ENCODE measurements around the gene CCL23.
"Not testable (repeated sequence)": the region's sequence is repeated elsewhere in the genome, so short reads cannot be mapped to it uniquely, and the experiment has no call there.

CCL23 gene

DNA sequence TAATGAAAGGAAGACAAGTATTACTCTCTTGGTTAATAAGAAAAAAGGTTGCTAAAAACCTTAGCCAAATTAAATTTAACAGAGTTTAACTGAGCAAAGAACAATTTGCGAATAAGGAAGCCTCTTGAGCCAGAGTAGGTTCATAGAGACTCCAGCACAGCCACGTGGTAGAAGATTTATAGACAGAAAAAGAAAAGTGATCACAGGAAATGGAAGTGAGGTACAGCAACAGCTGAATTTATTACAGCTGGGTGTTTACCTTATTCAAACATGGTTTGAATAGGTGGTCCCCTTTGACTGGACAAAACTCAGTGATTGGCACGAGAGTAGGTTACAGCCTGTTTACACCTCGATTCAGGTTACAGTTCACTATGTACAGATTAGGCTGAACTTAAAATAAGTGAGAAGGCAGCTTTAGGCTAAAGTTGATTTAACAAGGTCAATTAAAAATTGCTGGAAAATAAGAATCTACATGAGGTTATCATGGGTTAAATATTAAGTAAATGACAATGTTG, 13.1 kb downstream of the CCL23 start:
- no peak for DNase-seq (ENCODE audit: low read depth in 2 of 2)

DNA sequence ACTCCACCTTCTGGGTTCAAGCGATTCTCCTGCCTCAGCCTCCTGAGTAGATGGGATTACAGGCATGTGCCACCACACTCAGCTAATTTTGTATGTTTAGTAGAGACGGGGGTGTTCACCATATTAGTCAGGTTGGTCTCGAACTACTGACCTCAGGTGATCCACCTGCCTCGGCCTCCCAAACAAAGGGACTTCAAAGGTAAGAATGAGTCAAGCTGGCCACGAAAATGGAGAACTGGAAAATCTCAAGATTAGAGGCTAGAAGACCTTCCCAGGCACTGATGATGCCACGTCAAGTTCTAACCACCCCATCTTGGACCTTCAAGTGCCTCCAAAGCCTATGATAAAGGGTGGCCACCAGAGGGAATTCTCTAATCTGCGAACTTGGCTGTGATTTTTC, 15.1 kb downstream of the CCL23 start:
- no peak for DNase-seq (ENCODE audit: low read depth in 2 of 2)

DNA sequence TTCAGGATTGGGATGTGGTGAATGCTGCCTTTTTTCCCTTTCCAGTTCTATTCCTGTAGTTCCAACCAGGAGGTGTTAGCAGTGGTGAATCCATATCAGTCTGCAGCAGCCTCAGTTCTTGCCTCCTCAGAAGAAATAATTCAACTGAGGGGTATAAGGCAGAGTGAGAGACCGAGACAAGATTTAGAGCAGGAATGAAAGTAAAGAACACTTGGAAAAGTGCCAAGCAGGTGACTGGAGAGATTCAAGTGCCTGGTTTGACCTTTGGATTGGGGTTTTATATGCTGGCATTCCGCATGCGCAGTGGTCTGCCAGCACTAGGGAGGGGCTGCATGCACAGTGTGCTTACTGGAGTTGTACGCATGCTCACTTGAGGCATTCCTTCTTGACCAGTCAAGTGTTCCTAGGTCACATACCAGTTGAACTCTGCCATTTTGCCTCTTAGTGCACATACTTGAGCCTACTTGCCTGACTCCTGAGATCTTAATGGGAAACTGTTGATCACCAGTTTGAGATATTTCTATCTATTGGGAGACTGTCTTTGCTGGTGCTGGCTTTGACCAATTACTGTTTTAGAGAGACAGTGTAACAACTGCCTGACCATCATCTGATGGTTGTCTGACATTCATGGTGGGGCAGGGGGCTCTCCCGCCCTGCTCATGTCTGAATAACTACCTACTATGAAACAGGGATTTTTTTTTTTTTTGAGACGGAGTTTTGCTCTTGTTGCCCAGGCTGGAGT, 15.7 kb downstream of the CCL23 start:
- DNase-seq (ENCODE audit: low read depth in 2 of 2): no peak

DNA sequence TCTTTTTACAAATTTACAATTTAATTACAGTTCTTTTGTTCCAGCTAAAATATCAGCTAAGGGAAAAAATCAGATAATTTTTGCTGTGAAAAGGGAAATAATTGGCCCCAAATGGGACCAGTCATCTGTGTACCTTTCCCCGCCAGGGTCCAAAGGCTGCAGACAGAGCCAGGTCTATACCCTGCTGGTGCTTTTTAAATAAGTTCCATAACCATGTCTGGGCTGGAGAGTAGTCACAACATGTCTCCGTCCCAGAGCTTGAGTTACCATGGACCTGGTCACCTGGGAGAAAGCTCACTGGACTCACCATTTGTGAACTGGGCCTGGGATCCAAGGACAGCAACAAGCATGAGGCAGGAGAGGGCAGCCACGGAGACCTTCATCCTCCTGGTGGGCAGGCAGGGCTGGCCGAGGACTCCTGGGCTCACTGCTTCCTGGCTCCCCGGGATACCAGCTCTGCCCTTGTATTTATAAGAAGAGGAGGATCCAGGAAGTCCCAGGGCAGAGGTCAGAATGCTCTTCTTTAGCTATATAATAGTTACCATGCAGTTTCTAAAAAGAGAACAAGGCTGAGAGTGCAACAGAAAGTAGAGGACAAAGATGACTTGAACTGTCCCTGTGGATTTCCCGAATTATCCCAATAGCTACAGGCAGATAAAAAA, 16.5 kb downstream of the CCL23 start, which contains the start of gene CCL15:
TSS of gene CCL15 (minus strand) at position 444 of the 662 bp plus-strand sequence. CDS start at position 383, 61 bp downstream.
- no peak for DNase-seq (ENCODE audit: low read depth in 2 of 2)

DNA sequence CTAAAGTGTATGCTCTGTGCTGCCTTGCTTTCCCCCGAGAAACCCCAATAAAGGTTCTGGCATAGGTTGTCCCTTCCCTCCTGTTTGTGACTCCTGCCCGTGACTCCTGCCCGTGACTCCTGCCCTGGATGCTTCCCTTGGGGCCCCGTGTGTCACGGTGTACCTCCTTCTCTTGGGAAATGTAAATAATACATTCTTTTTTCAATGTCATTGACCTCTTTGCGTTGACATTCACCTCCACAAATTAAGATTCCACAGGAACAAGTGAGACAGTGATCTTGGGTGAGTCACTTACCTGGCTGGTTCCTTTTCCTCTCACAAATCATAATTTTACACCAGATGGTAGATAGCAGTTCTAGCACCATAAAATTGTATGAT, 17.1 kb downstream of the CCL23 start:
- no peak for DNase-seq (ENCODE audit: low read depth in 2 of 2)

DNA sequence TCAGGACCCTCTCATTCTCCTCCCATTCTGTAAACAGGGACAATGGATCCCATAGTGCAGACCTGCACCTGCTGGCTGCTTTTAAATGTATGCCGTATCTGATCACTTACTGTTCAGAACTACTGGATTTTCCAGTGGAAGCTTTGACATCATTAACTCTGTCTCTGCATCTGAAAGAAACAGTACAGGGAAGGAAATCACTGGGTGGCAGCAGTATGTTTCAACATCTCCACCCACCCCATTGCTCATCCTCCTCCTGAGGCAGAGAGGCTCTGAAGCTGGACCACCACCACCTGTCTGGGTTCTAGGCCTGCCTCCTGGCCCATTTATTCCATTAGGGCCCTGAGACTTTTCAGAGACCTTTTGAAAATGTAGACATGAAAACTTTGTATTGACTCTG, 19.0 kb downstream of the CCL23 start:
- DNase-seq (ENCODE audit: low read depth in 2 of 2): no peak

DNA sequence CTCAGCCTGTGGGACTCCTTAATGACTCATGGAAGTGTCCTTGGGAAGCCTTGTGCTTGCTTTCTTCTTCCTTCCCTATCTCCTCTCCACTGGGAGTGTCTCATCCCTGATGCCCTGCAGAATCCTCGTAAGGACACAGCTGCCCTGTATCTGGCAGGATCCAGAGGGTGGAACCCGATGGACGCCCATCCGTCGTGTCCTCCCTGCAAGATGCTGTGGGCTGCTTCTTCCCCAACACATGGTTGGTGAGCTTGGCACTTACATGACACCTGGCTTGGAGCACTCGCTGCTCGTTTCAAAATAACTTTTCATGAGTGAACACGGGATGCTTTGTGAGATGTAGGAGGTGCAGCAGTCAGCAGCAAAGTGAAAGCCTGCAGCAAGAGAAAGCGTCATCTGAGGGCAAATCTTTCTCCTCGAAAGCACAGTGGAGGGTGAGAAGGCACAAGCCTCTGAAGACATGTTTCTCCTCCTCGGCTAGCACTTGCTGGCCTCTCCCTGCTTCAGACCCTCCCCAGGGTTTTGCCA, 19.7 kb downstream of the CCL23 start:
- DNase-seq (ENCODE audit: low read depth in 2 of 2): no peak

DNA sequence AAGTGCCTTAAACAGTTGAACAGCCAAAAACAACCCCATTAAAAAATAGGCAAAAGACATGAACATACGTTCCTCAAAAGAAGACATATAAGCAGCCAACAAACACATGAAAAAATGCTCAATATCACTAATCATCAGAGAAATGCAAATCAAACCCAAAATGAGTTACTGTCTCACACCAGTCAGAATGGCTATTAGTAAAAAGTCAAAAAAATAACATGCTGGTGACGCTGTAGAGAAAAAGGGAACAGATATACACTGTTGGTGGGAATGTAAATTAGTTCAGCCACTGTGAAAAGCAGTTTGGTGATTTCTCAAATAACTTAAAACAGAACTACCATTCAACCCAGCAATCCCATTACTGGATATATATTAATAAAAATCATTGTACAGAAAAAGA, 22.4 kb downstream of the CCL23 start:
- not testable (repeated sequence) for DNase-seq (ENCODE audit: low read depth in 2 of 2)

DNA sequence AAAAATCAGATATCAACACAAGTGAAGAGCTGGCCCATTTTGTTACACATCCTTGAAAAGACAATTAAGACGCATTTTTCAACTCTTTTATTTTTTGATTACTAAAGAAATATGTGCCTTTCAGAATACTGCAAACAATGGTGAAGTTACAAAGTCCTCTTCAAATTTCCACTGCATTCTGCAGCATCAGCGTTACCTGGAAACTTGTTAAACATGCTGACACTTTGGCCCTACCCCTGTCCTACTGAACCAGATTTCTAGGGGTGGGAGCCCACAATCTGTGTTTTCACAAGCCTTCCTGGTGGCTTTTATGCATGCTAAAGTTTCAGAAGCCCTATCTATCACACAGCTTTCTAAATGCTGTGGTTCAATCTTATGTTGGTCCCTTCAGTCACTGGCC, 26.7 kb downstream of the CCL23 start:
- no peak for DNase-seq (ENCODE audit: low read depth in 2 of 2)

DNA sequence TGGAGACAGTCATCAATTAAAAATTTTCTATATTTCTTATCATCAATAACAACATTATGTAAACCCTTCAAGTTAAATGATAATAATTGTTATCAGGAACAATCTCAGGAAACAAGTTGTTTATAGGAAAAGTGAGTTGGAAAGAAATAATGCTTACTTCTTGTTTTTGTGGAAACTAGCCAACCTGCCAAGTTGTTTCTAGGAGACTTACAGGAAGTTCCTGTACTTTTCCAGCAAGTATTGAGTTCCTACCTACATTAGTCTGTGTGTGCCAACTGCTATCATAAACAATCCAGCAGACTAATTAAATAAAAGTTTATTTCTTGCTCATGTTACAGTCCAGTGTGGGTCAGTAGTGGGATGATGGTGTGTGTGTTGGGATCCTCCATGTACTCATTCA, 29.6 kb downstream of the CCL23 start:
- DNase-seq (ENCODE audit: low read depth in 2 of 2): no peak

DNA sequence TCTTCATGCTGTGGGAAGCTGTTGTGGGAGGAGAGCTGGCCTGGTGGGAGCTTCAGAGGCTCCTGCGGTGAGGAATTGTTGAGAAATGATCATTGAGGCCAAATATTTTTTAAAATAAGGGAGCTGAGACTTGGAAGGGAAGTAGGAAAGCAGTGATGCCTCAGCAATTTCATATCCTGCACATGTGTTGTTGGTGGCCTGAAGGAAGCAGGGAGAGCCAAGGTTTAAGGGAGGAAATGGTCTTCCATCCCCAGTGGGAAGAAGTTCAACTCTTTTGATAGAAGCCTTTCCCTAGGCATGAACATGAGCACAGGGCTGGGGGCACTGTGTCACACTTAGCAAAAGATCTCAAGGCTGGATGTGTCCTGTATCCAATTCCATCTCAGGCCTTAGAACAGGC, 31.1 kb downstream of the CCL23 start, which contains the start of gene CCL14:
TSS of gene CCL14 (minus strand) at position 87 of the 400 bp plus-strand sequence. CDS start at position 7, 80 bp downstream.
- no peak for DNase-seq (ENCODE audit: low read depth in 2 of 2)

DNA sequence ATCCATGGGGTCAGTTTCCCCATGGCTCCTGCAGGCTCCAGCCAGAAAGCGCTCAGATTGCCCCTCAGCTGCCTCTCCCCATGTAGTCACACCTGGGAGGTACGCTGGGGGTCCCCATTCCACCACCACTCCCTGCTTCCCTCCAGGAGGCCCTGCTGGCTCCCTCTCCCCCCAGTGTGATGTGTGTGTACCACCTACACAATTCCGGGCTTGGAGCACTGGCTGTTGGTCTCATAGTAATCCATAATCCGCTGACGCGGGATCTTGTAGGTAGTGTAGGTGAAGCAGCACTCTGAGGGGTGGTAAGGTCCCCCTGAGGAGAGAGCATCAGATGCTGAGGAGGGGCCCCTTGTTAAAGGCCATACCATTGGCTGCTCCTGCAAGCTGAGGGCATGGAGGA, 33.6 kb downstream of the CCL23 start:
- no peak for DNase-seq (ENCODE audit: low read depth in 2 of 2)

DNA sequence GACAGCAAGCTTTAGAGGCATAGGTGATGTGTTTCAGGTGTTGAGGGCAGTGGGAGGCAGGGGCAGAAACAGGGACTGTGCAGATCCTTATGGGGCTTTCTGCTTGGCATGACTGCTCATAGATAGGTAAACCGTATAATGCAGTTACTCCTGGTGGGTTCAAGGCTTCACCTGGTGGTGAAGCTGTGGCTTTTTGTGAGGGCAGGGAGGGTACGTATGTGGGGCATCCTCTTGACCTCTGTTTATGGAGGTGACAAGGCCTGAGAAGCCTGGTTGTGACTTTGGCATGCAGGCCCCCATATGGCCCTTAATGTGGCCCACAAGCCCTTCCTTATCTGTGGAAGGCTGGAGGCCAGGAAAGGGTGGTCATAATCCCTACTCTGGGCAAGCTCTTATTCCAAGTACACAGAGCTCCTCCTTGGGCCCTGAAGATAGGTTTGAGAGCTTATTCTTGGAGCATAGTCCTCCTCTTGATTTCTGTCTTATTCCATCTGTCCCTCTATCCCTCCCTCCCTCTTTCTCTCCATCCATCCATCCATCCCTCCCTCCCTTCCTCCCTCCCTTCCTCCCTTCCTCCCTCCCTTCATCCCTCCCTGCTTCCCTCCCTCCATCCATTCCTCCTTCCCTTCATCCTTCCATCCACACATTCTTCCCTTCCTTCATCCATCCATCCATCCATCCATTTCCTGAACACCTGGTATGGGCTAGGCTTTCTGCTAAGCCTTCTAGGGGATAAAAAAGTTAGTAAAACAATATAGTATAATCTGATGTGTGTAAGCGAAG, 35.2 kb downstream of the CCL23 start:
- no peak for DNase-seq (ENCODE audit: low read depth in 2 of 2)

DNA sequence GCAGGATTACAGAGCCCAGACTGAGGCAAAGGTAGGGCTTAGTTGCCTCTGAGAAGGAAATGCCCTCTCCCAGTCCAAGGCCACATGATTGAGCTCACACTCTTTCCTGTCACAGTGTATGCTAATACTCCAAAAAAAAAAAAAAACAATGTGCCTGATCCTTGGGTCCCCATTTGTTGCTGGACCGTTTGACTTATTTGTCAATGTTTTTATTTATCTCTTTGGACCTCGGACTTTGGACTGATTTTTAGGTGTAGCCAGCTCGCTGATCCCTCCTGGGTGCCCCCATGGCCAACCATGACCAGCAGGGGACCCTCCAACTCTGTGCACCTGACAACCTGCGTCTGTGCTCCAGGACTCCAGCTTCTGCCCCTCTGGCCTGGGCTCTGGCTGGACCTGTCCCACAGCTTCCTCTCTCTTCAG, 35.9 kb downstream of the CCL23 start:
- DNase-seq (ENCODE audit: low read depth in 2 of 2): no peak

DNA sequence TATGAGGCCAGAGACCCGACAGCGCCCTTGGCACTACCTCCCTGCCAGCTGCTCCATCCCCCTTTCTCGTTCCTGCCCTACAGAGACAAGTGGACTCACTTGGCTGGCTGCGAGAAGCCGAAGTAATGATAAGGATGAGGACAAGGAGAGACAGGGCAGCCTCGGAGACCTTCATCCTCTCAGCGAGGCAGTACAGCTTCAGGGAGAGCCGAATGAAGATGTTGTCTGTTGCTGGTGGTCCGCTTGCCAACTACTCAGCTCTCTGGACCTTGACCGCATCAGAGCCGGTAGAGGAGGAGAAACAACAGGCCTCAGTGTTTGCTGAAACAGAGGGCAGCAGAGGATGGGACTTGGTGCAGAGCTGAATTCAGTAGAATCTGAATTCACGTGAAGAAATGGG, 36.5 kb downstream of the CCL23 start, which contains the start of gene CCL16:
TSS of gene CCL16 (minus strand) at position 252 of the 400 bp plus-strand sequence. CDS start at position 175, 77 bp downstream.
- no peak for DNase-seq (ENCODE audit: low read depth in 2 of 2)

DNA sequence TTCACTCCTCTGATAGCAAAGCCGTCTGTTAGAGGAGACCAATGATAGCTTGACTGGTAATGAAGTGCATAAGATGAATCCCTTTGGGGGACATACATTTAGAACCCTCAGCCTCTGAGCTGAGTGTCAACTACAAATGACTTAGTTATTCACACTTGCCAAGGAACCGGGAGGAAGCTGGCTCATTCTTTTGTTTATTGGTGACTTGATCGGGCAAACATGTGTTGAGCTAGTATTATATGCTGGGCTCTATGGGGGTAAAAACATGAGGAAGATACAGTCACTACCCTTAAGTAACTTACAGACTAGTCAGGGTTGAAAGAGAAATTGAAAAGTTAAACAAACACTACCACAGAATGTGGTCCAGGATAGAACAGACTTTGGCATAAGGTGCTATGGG, 39.4 kb downstream of the CCL23 start:
- no peak for DNase-seq (ENCODE audit: low read depth in 2 of 2)

DNA sequence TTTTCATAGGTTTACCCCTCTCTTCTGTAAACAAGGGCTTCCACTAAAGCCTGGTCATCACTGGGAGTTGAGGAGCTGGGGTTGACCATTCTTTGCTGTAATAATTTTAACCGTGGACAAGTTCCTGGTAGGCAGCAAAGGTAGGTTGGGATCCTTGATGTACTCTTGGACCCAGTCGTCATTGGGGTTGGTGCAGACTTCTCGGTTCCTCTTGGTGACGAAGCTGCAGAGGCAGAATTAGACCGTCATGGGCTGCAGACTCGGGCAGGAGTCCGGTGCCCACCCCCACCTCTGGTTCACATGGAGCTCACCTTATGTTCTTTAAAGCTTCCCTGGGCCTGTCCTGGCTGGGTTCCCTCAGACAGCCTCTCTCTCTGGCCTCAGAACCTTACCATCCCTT, 40.3 kb downstream of the CCL23 start:
- DNase-seq (ENCODE audit: low read depth in 2 of 2): no peak

DNA sequence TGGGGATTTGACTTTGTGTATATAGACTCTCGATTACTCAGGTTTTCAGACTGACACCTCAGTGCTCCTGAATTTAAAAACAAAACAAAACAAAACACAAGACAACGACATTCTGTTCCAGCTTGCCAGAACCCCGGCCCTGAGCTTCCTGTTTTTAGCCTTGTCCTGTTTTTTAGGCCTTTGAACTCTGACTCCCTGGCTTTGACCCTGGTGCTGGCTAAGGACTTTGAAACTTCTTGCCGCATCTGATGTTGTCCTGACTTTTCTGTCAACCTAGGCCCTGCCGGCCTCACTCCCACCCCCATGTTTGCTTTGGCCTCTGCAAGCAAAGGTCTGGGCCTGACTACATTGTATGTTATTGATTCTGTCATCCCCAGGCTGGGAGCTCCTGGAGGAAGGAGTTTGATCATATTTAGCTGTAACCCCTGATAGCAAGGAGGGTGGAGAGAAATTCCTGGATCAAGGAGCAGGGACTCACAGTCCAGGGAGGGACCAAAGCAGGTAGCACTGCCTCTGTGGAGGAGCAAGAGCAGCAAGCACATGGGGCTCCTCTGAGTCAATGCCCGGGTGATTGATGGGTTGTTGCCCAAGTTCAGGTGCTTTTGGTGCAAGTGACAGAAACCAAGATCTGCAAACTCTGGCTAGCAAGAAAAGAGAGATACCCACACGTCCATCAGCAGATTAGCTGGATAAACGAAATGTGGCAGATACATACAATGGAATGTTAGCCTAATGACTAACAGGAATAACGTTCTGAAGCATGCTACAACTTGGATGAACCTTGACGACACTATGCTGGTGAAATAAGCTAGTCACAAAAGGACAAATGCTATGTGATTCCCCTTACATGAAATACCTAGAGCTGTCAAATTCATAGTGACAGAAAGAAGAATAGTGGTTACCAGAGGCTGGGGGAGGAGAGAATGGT, 44.2 kb downstream of the CCL23 start:
- no peak for DNase-seq (ENCODE audit: low read depth in 2 of 2)

DNA sequence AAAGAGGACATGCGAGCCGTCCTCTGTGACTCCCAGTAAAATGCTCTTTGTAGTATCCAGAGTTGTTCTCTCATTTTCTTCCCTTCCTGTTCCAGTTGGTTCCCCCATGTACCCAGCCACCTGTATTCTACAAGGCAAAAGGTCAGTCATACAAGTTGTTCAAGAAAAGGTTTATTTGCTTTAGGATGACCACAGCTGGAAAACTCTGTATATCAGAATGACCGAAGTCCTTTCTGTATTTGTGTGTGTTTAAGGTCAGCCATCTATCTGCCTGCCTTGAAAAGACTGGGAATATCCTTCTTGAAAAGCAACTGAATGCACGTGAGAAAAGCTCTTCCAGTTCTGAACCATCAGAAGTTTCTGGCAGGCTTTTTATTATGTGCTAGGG, 44.8 kb downstream of the CCL23 start:
- DNase-seq (ENCODE audit: low read depth in 2 of 2): no peak

DNA sequence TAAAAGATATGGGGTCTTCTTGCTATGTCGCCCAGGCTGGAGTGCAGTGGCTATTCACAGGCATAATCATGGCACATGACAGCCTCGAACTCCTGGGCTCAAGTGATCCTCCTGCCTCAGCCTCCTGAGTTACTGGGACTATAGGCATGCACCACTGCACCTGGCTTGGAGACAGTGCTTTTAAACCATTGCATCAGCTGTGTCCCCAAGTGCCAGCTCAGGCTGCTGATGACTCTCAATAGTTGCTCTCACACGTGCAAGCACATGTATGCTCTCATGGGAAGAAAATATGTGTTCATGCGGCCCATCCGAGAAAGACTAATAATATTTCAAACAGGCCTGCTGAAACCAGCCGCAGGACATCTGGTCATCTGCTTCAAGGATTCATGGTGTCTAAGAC, 45.2 kb downstream of the CCL23 start:
- no peak for DNase-seq (ENCODE audit: low read depth in 2 of 2)

DNA sequence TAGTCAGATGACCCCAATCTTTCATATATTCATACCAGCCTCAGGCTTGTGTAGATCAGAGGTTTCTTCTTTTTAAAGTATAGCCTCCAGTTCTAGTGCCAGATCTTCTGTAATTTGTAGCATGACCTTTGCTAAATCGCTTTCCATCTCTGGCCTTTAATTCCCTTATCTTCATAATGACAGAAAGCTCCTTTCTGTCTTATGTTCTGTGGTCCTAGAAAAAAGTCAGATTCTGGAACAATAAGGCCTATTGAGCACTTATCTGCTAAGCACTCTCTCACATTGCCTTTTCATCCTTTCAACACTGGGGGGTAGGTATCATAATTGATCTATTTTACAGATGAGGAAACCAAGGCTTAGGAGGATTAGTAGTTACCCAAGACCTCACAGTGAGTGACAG, 45.7 kb downstream of the CCL23 start:
- no peak for DNase-seq (ENCODE audit: low read depth in 2 of 2)

Data from stimulated activated CD4-positive, alpha-beta T cell treated with anti-CD3 and anti-CD28 coated beads, Interleukin-1b, Interleukin-23, amount 100 ng/mL, for 4 hours (primary cell).